ENCODE measurements around the gene NOD1.
"Not testable (repeated sequence)": the region's sequence is repeated elsewhere in the genome, so short reads cannot be mapped to it uniquely, and the experiment has no call there.

Gene NOD1

DNA sequence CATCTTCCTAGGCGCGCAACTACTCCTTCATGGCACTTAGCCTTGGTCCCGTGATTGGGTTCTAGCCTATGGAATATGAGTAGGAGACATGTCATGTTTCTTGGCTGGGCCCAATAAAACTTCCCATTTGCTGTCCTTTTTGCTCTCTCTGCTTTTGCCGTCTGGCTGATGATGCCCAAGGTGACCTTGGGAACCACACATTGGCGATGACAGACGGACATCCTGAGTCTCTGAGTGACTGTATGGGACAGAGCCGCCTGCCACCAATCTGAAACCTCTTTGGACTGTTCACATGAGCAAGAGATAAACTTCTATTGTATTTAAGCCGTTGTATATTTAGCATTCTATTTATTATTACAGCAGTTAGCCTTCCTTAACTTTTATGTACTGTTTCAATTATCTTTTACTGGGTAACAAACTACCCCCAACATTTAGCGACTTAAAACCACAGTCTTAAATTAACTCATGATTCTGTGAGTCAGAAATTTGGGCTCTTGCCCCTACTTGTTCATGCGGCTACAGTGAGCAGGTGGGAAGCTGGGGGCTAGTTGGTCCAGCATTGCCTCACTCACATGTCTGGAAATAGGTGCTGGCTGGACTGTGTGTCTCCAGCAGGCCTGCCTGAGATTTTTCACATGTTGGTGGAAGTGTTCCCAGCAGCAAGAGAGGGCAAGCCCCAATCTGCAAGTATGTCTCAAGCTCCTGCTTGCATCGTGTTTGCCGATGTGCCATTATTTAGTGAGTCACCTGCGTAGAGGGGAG, 71.7 kb downstream of the NOD1 start:
- no peak for DNase-seq (ENCODE audit: low read depth)
- H3K27me3 ChIP-seq (replicated peaks; ENCODE audit: control insufficient read depth, insufficient read depth, low read length), result no peaks in the 10 kb centered on the region
- H3K36me3 ChIP-seq (ENCODE audit: control insufficient read depth, insufficient read depth, low read length, severe bottlenecking), result no peaks in the 10 kb centered on the region
- no peak overlapping the region for H3K4me3 ChIP-seq (ENCODE audit: low read length)
- no peak overlapping the region for H3K9ac ChIP-seq (ENCODE audit: low read length)
- H3K9me3 ChIP-seq (ENCODE audit: control insufficient read depth, low read length), result no peaks in the 10 kb centered on the region
- H3K4me1 ChIP-seq (ENCODE audit: control insufficient read depth, insufficient read depth, low read length), result no peaks in the 10 kb centered on the region

DNA sequence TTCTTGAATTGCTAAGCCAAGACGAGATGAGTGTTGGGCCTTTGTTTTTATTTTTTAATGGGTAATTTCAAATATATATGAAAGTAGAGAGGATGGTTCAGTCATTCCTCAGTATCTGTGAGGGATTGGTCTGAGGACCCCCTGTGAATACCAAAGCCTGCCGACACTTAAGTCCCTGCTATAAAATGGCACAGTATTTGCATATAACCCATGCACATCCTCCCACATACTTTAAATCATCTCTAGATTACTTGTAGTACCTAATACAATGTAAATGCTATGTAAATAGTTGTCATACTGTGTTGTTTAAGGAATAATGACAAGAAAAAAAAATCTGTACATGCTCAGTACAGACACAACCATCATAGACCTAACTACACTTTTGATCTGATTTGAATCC, 73.4 kb downstream of the NOD1 start:
- Histone ChIP-seq H3K9ac (ENCODE audit: low read length) (no peak overlapping the region), H3K9me3 (ENCODE audit: control insufficient read depth, low read length) (no peaks in the 10 kb centered on the region), H3K4me3 (ENCODE audit: low read length) (no peak overlapping the region), H3K4me1 (ENCODE audit: control insufficient read depth, insufficient read depth, low read length) (no peaks in the 10 kb centered on the region), H3K27me3 (replicated peaks; ENCODE audit: control insufficient read depth, insufficient read depth, low read length) (no peaks in the 10 kb centered on the region), H3K36me3 (ENCODE audit: control insufficient read depth, insufficient read depth, low read length, severe bottlenecking) (no peaks in the 10 kb centered on the region)
- DNase-seq (ENCODE audit: low read depth), result no peak

- no peak for DNase-seq (ENCODE audit: low read depth)
Measured at GRCh38 chr7:30403477-30403876, 75.1 kb downstream of the NOD1 start.

DNA sequence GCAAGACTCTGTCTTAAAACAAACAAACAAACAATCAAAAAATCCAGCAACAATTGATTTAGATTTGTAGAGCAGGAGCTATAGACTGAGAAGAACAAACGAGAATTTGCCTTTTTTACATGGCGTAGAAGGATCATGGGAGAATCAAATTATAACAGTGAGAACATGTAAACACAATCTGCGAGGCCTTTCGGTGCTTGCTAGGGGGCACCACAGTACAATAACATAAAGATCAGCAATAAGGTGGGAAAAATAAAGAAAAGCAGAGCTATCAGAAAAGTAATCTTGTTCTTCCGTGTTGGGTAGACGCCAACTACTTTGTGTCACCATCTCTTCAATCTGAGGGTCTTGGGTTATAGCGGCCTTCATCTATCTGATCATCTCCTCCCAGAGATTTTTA, 82.2 kb downstream of the NOD1 start:
- H3K4me3 ChIP-seq (ENCODE audit: low read length), result no peak overlapping the region
- H3K9ac ChIP-seq (ENCODE audit: low read length), result no peak overlapping the region
- no peaks in the 10 kb centered on the region for H3K27me3 ChIP-seq (replicated peaks; ENCODE audit: control insufficient read depth, insufficient read depth, low read length)
- no peak for DNase-seq (ENCODE audit: low read depth)
- H3K36me3 ChIP-seq (ENCODE audit: control insufficient read depth, insufficient read depth, low read length, severe bottlenecking), result no peaks in the 10 kb centered on the region
- H3K9me3 ChIP-seq (ENCODE audit: control insufficient read depth, low read length), result no peaks in the 10 kb centered on the region
- no peaks in the 10 kb centered on the region for H3K4me1 ChIP-seq (ENCODE audit: control insufficient read depth, insufficient read depth, low read length)

More at GRCh38 chr7:30403477-30403876, 75.1 kb downstream of the NOD1 start:
- Histone ChIP-seq H3K36me3 (ENCODE audit: control insufficient read depth, insufficient read depth, low read length, severe bottlenecking) (no peaks in the 10 kb centered on the region), H3K4me1 (ENCODE audit: control insufficient read depth, insufficient read depth, low read length) (no peaks in the 10 kb centered on the region), H3K4me3 (ENCODE audit: low read length) (no peak overlapping the region), H3K9me3 (ENCODE audit: control insufficient read depth, low read length) (no peaks in the 10 kb centered on the region), H3K27me3 (replicated peaks; ENCODE audit: control insufficient read depth, insufficient read depth, low read length) (no peaks in the 10 kb centered on the region), H3K9ac (ENCODE audit: low read length) (no peak overlapping the region)

GRCh38 chr7:30395676-30396075, 82.9 kb downstream of the NOD1 start:
- Histone ChIP-seq H3K36me3 (ENCODE audit: control insufficient read depth, insufficient read depth, low read length, severe bottlenecking) (no peaks in the 10 kb centered on the region), H3K4me3 (ENCODE audit: low read length) (no peak overlapping the region), H3K9me3 (ENCODE audit: control insufficient read depth, low read length) (no peaks in the 10 kb centered on the region), H3K27me3 (replicated peaks; ENCODE audit: control insufficient read depth, insufficient read depth, low read length) (no peaks in the 10 kb centered on the region), H3K4me1 (ENCODE audit: control insufficient read depth, insufficient read depth, low read length) (no peaks in the 10 kb centered on the region), H3K9ac (ENCODE audit: low read length) (no peak overlapping the region)
- no peak for DNase-seq (ENCODE audit: low read depth)

- no peak for DNase-seq (ENCODE audit: low read depth)
Measured at GRCh38 chr7:30391806-30392205, 86.8 kb downstream of the NOD1 start.

GRCh38 chr7:30390736-30391636, 87.6 kb downstream of the NOD1 start:
- Histone ChIP-seq H3K9ac (ENCODE audit: low read length) (no peak overlapping the region), H3K4me3 (ENCODE audit: low read length) (no peak overlapping the region), H3K9me3 (ENCODE audit: control insufficient read depth, low read length) (no peaks in the 10 kb centered on the region), H3K36me3 (ENCODE audit: control insufficient read depth, insufficient read depth, low read length, severe bottlenecking) (peaks cover 3% of the 10 kb centered on the region), H3K27me3 (replicated peaks; ENCODE audit: control insufficient read depth, insufficient read depth, low read length) (no peaks in the 10 kb centered on the region), H3K4me1 (ENCODE audit: control insufficient read depth, insufficient read depth, low read length) (no peaks in the 10 kb centered on the region)
- DNase-seq (ENCODE audit: low read depth), result no peak

More at GRCh38 chr7:30391806-30392205, 86.8 kb downstream of the NOD1 start:
- no peak overlapping the region for H3K4me3 ChIP-seq (ENCODE audit: low read length)
- no peaks in the 10 kb centered on the region for H3K27me3 ChIP-seq (replicated peaks; ENCODE audit: control insufficient read depth, insufficient read depth, low read length)
- H3K9ac ChIP-seq (ENCODE audit: low read length), result no peak overlapping the region
- H3K36me3 ChIP-seq (ENCODE audit: control insufficient read depth, insufficient read depth, low read length, severe bottlenecking), result peaks cover 3% of the 10 kb centered on the region
- no peaks in the 10 kb centered on the region for H3K4me1 ChIP-seq (ENCODE audit: control insufficient read depth, insufficient read depth, low read length)
- H3K9me3 ChIP-seq (ENCODE audit: control insufficient read depth, low read length), result no peaks in the 10 kb centered on the region

- H3K36me3 ChIP-seq (ENCODE audit: control insufficient read depth, insufficient read depth, low read length, severe bottlenecking), result peaks cover 3% of the 10 kb centered on the region
- DNase-seq (ENCODE audit: low read depth), result no peak
- no peak overlapping the region for H3K4me3 ChIP-seq (ENCODE audit: low read length)
- H3K27me3 ChIP-seq (replicated peaks; ENCODE audit: control insufficient read depth, insufficient read depth, low read length), result no peaks in the 10 kb centered on the region
- no peaks in the 10 kb centered on the region for H3K4me1 ChIP-seq (ENCODE audit: control insufficient read depth, insufficient read depth, low read length)
- no peaks in the 10 kb centered on the region for H3K9me3 ChIP-seq (ENCODE audit: control insufficient read depth, low read length)
- no peak overlapping the region for H3K9ac ChIP-seq (ENCODE audit: low read length)
Measured at GRCh38 chr7:30389791-30390190, 88.8 kb downstream of the NOD1 start.

- H3K4me3 ChIP-seq (ENCODE audit: low read length), result no peak overlapping the region
- no peak for DNase-seq (ENCODE audit: low read depth)
- H3K9ac ChIP-seq (ENCODE audit: low read length), result no peak overlapping the region
- no peaks in the 10 kb centered on the region for H3K27me3 ChIP-seq (replicated peaks; ENCODE audit: control insufficient read depth, insufficient read depth, low read length)
- H3K4me1 ChIP-seq (ENCODE audit: control insufficient read depth, insufficient read depth, low read length), result peaks cover 7% of the 10 kb centered on the region
- no peaks in the 10 kb centered on the region for H3K36me3 ChIP-seq (ENCODE audit: control insufficient read depth, insufficient read depth, low read length, severe bottlenecking)
- no peaks in the 10 kb centered on the region for H3K9me3 ChIP-seq (ENCODE audit: control insufficient read depth, low read length)
Measured at GRCh38 chr7:30382607-30383006, 96.0 kb downstream of the NOD1 start.

DNA sequence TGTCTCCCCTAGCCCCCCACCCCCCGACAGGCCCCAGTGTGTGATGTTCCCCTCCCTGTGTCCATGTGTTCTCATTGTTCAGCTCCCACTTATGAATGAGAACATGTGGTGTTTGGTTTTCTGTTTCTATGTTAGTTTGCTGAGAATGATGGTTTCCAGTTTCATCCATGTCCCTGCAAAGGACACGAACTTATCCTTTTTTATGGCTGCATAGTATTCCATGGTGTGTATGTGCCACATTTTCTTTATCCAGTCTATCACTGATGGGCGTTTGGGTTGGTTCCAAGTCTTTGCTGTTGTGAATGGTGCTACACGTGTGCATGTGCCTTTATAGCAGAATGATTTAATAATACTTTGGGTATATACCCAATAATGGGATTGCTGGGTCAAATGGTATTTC, 97.8 kb downstream of the NOD1 start:
- H3K27me3 ChIP-seq (replicated peaks; ENCODE audit: control insufficient read depth, insufficient read depth, low read length); DNase-seq (ENCODE audit: low read depth); H3K36me3 ChIP-seq (ENCODE audit: control insufficient read depth, insufficient read depth, low read length, severe bottlenecking); H3K4me1 ChIP-seq (ENCODE audit: control insufficient read depth, insufficient read depth, low read length); H3K9ac ChIP-seq (ENCODE audit: low read length); H3K4me3 ChIP-seq (ENCODE audit: low read length); H3K9me3 ChIP-seq (ENCODE audit: control insufficient read depth, low read length): not testable (repeated sequence)

DNA sequence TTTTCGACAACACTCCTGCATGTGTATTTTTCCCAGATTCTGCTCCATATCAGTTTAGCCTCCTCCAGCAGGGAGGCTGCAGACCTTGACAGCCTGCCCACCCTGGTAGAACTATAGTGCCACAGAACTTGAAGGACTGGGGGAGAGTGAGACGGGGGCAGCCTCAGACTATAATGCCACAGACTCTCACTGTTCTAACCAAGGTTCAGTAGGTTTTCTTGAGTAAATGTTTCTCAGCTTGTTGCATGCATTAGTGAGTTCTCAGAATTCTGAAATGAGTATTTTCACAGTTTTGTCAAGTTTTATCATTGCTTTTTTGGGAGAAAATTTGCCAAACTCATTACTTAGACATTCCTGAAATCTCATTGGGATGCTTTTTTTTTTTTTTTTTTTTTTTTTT, 98.3 kb downstream of the NOD1 start:
- H3K27me3 ChIP-seq (replicated peaks; ENCODE audit: control insufficient read depth, insufficient read depth, low read length), result no peaks in the 10 kb centered on the region
- H3K9ac ChIP-seq (ENCODE audit: low read length), result no peak overlapping the region
- H3K36me3 ChIP-seq (ENCODE audit: control insufficient read depth, insufficient read depth, low read length, severe bottlenecking), result no peaks in the 10 kb centered on the region
- H3K4me1 ChIP-seq (ENCODE audit: control insufficient read depth, insufficient read depth, low read length), result peaks cover 7% of the 10 kb centered on the region
- DNase-seq (ENCODE audit: low read depth), result no peak
- no peaks in the 10 kb centered on the region for H3K9me3 ChIP-seq (ENCODE audit: control insufficient read depth, low read length)
- H3K4me3 ChIP-seq (ENCODE audit: low read length), result no peak overlapping the region
